Activated CD8-positive, alpha-beta memory T cell treated with anti-CD3 and anti-CD28 coated beads for 36 hours (primary cell): ENCODE measurements around the gene TAF1C. TPM values are rescaled to one million over a fixed set of nuclear protein-coding genes. Genes with fewer than 3 reads are reported as not detected.

Experiments
- CTCF ChIA-PET: fragments of 350-600 bp; sonication (Branson Sonifier 250); formaldehyde crosslinking; loops from one replicate; lab custom pipeline; 2021; ENCODE audit warnings: antibody characterized with exemption; lab: Charles Lee
- POLR2A ChIA-PET: fragments of 350-600 bp; sonication (Branson Sonifier 250); formaldehyde crosslinking; loops from one replicate; lab custom pipeline; 2021; ENCODE audit warnings: antibody characterized with exemption; lab: Charles Lee
- total RNA-seq, 2 experiments: library from RNA; stranded (reverse); gene quantifications; one replicate each; pipeline ENCODE4 v1.2.3, GENCODE V29; 2021

TAF1C gene
- total RNA-seq, 2 experiments from 2014 or later = 48.3 to 51.2 TPM

DNA sequence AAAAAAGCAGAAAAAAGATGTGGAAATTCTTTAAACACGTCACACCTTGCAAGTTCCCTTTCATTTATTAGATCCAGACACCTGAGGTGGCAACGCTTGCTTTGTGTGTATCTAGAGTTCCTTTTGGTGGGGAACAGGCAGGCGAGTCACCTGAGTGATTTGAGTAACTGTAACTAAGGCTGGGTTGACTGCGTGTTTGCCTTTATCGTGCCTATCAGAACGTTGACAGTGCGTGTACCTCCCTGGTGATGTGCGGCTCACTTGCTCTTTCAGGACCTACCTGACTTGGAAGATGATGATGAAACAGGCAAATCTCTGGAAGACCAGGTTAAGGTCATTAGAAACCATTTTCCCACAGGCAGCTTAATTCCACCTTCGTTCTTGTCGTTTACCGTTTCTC, 12.5 kb downstream of the TAF1C start:
- ChIA-PET POLR2A (no interaction called here), CTCF (interaction anchor here (3.2 kb wide), 1 partner anchor 13 kb away, joined by 13 read pairs; the partner anchor contains the start of gene TAF1C)

DNA sequence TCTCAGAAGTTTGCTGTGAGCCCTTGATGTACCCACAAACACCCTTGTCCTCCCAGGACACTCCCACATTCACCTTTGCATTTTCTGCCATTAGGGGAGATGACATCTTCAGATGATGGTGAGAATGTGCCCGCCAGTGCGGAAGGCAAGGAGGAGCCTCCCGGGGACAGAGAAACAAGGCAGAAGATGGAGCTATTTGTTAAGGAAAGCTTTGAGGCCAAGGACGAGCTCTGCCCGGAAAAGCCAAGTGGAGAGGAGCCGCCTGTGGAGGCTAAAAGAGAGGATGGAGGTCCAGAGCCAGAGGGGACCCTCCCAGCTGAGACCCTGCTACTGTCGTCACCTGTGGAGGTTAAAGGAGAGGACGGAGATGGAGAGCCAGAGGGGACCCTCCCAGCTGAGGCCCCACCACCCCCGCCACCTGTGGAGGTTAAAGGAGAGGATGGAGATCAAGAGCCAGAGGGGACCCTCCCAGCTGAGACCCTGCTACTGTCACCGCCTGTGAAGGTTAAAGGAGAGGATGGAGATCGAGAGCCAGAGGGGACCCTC, 17.0 kb downstream of the TAF1C start:
- ChIA-PET CTCF (interaction anchor here (1.3 to 2.0 kb wide), 2 partner anchors 10 to 17 kb away, joined by 3 to 8 read pairs; partner anchors contain the start of gene TAF1C), POLR2A (no interaction called here)

GRCh38 chr16:84166796-84167695, 19.8 kb downstream of the TAF1C start:
- ChIA-PET POLR2A (interaction anchor here (1.0 kb wide), 1 partner anchor 51 kb away, joined by 6 read pairs; the partner anchor contains the start of gene MBTPS1), CTCF (interaction anchor here (0.7 to 1.9 kb wide), 5 partner anchors 10 to 82 kb away, joined by 3 to 4 read pairs (median 3); partner anchors contain the start of gene TAF1C)

- ChIA-PET CTCF (interaction anchor here (0.7 kb wide), 2 partner anchors 21 to 177 kb away, joined by 3 to 5 read pairs; no protein-coding TSS in a partner anchor), POLR2A (no interaction called here)
Measured at GRCh38 chr16:84165746-84166145, 21.1 kb downstream of the TAF1C start.

DNA sequence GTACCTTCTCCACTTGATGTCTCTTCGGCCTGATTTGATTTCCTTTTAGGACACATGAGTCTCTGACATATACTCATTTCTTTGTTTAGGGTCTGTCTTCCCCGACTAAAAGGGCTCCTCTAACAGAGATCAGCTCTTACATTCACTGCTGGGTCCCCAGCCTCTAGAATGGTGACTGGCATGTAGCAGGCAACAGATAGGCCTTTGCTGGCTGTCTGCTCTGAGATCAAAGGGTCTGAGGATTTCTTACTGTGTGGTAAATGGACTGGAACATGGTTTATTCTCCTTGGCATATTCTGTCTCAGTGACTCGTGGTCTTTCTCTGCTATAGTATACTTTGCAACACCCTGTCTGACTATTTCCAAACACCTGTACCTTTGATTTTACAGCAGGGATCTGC, 25.1 kb downstream of the TAF1C start:
- POLR2A ChIA-PET = no interaction called here
- CTCF ChIA-PET = no interaction called here

GRCh38 chr16:84161037-84161436, 25.8 kb downstream of the TAF1C start:
- ChIA-PET POLR2A (no interaction called here), CTCF (no interaction called here)

GRCh38 chr16:84159800-84160199, 27.1 kb downstream of the TAF1C start:
- ChIA-PET CTCF (interaction anchor here (0.9 kb wide), 1 partner anchor 11 kb away, joined by 3 read pairs; no protein-coding TSS in a partner anchor), POLR2A (no interaction called here)

- CTCF ChIA-PET = no interaction called here
- POLR2A ChIA-PET = no interaction called here
Measured at GRCh38 chr16:84159007-84159406, 27.9 kb downstream of the TAF1C start.

DNA sequence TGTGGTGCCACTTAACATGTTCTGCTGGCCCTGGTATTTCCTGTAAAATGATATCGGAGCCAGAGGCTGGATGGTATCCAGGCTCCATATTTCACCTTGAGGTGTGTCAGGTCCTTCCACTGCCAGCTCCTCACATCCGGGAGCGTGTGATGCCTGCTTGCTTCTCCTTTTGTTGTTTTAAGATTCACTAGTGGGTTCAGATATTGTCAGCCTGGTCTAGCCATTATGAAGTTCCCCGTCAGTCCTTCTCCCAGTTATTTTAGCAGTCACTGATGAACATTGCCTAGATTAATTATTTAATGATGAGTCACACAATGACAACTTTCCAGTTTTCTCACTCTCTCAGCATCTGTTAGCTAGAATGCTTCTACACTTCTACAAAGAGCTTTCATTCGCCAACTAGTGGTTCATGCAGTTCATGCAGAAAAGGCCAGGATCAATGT, 30.5 kb downstream of the TAF1C start:
- ChIA-PET POLR2A (no interaction called here), CTCF (interaction anchor here (0.7 kb wide), 3 partner anchors 44 to 75 kb away, joined by 3 read pairs; no protein-coding TSS in a partner anchor)

DNA sequence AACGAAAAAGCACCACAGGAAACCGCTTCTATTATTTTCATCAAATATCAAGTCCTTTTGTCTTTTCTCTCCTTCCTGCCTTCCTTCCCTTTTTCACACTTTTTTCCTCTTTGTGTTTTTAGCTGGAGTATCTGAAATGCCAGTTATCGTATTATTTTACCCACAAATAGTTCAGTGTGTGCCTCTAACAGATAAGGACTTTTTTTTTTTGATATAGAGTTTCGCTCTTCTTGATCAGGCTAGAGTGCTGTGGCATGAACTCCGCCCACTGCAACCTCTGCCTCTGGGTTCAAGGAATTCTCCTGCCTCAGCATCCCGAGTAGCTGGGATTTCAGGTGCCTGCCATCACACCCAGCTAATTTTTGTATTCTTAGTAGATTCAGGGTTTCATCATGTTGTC, 31.1 kb downstream of the TAF1C start:
- ChIA-PET CTCF (no interaction called here), POLR2A (no interaction called here)

DNA sequence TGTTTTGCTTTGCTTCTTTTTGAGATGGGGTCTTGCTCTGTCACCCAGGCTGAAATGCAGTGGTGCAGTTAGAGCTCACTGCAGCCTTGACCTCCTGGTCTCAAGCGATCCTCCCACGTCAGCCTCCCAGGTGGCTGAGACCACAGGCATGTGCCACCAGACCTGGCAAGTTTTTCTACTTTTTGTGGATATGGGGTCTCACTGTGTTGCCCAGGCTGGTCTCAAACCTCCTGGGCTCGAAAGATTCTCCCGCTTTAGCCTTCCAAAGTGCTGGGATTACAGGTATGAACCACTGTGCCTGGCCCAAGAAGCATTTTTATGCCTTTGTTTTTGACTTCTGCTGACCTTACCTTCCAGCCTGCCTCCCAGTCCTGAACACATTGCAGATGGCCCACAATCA, 31.6 kb downstream of the TAF1C start:
- CTCF ChIA-PET = no interaction called here
- POLR2A ChIA-PET = interaction anchor here (1.2 kb wide), 1 partner anchor 13 kb away, joined by 6 read pairs; no protein-coding TSS in a partner anchor

DNA sequence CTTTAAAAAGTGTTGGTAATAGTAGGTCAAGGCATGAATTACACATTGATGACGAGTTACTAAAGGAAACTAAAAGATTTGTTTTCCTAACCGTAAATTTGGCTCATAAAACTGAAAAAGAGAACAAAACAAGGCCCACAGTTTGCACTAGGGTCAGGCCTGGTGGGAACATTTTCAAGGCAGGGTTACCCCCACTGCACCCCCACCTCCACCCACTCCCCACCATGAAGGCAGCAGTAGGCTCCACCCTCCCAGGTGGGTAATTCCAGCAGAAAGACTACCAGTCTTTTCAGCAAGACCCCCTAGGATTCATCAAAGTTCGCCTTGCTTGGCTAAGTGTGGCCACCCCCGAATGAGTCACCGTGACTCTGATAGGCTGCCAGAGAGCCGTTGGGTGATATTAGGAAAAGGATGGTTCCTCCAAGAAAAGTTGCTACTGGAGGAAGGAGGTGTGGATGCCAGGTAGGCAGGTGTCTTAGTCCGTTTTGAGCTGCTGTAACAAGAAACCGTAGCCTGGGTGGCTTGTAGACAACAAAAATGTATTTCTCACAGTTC, 33.1 kb downstream of the TAF1C start:
- ChIA-PET CTCF (no interaction called here), POLR2A (interaction anchor here (1.2 kb wide), 1 partner anchor 15 kb away, joined by 6 read pairs; no protein-coding TSS in a partner anchor)

DNA sequence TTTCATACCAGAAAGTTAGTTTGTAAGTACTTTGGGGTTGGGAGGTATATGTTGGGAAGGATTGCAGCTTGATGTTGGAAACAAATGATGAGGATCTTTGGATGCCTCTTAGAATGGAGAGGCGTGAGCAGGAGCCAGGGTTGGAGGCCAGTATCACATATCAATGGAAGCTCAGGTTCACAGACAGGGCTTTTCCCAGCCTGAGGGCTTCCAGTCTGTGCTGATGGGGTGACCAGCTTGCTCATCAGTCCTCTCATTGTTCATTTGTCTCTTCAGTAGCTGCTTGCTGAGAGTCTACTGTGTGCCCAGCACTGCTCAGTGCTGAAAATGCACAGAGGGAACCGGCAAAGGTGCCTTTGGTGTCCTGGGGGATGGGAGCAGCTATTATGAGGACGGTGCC, 35.9 kb downstream of the TAF1C start:
- ChIA-PET POLR2A (no interaction called here), CTCF (interaction anchor here (0.8 to 1.5 kb wide), 2 partner anchors 25 to 36 kb away, joined by 3 read pairs; partner anchors contain the start of gene TAF1C)

DNA sequence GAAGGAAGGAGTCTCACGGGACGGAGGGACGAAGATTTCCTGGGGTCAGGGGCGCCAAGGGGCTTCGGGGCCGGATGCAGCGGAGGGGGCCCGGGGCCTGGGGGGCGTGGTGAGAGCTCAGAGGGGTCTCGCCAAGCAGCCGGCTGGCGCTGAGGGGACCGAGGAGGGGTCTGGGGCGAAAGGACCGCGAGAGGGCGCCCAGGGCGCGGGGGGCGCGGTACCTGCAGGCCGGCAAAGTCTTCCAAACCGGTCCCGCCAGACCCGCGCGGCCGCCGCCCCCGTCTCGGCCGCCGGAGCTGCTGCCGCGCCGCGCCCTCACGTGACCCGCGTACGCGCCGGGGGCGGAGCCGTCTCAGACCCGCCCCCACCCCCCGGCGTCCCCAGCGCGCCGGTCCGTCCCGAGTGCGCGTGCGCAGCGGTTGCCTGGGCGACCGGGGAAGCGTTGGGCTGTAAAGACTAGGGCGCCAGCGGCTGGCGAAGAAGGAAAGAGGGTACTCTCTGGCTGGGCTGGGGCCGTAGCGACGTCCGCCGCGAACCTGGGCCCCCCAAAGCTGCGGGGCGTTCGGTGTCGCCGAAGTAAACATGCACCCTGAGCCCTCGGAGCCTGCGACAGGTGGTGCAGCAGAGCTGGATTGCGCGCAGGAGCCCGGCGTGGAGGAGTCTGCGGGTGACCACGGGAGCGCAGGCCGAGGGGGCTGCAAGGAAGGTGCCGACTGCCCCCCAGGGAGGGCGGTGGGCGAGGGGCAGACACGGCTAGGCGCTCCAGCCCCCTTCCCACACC, 41.8 kb downstream of the TAF1C start, which contains the start of the genes DNAAF1 and HSDL1:
DNAAF1 (plus strand) TSS at position 450 of the 781 bp plus-strand sequence; CDS start at position 583, 133 bp downstream.
HSDL1 (minus strand) TSS at position 319 of the 781 bp plus-strand sequence. CDS start 13,856 bp downstream, outside the sequence.
- POLR2A ChIA-PET = interaction anchor here (0.5 to 2.2 kb wide), 2 partner anchors 29 to 117 kb away, joined by 4 to 20 read pairs; partner anchors contain the start of gene MBTPS1

GRCh38 chr16:84144209-84144858, 42.5 kb downstream of the TAF1C start:
- CTCF ChIA-PET = interaction anchor here (0.7 to 2.6 kb wide), 4 partner anchors 26 to 42 kb away, joined by 3 to 13 read pairs (median 4); partner anchors contain the start of genes MBTPS1 and TAF1C
- POLR2A ChIA-PET = interaction anchor here (0.6 to 2.2 kb wide), 2 partner anchors 28 to 561 kb away, joined by 3 to 20 read pairs; partner anchors contain the start of gene MBTPS1

More for the DNA sequence above, 41.8 kb downstream of the TAF1C start, which contains the start of the genes DNAAF1 and HSDL1:
- CTCF ChIA-PET = interaction anchor here (0.7 to 2.6 kb wide), 4 partner anchors 28 to 60 kb away, joined by 3 to 13 read pairs (median 4); partner anchors contain the start of genes MBTPS1 and TAF1C

- ChIA-PET POLR2A (interaction anchor here (0.6 to 2.2 kb wide), 2 partner anchors 28 to 561 kb away, joined by 3 to 20 read pairs; partner anchors contain the start of gene MBTPS1), CTCF (interaction anchor here (0.6 to 2.6 kb wide), 4 partner anchors 25 to 550 kb away, joined by 3 to 13 read pairs (median 4); partner anchors contain the start of genes MBTPS1 and TAF1C)
Measured at GRCh38 chr16:84143784-84144199, 43.1 kb downstream of the TAF1C start.

GRCh38 chr16:84143081-84143480, 43.8 kb downstream of the TAF1C start:
- POLR2A ChIA-PET = interaction anchor here (1.3 to 2.2 kb wide), 2 partner anchors 27 kb away, joined by 3 to 20 read pairs; partner anchors contain the start of gene MBTPS1

More at GRCh38 chr16:84143081-84143480, 43.8 kb downstream of the TAF1C start:
- CTCF ChIA-PET = interaction anchor here (0.6 to 2.6 kb wide), 5 partner anchors 26 to 550 kb away, joined by 4 to 13 read pairs (median 8); partner anchors contain the start of genes MBTPS1 and TAF1C
